Endothelial cell (in vitro differentiated cells): Measurements from ENCODE around the gene EXOSC7. TPM values are rescaled to one million over a fixed set of nuclear protein-coding genes. Genes with fewer than 3 reads are reported as not detected.

Experiments
- DNase-seq: peaks from one replicate; pipeline ENCODE4 v3.0.0; 2021; ENCODE audit warnings: low spot score
- H3K27ac Mint-ChIP-seq: one replicate; pipeline ENCODE4 v1.8.0; 2021; ENCODE audit warnings: mixed read lengths, inconsistent platforms; ENCODE audit not compliant: unreplicated experiment
- H3K27me3 Mint-ChIP-seq: one replicate; pipeline ENCODE4 v1.8.0; 2021; ENCODE audit warnings: mild to moderate bottlenecking, moderate library complexity, mixed read lengths, inconsistent platforms; ENCODE audit not compliant: unreplicated experiment
- H3K36me3 Mint-ChIP-seq: one replicate; pipeline ENCODE4 v1.8.0; 2021; ENCODE audit warnings: mild to moderate bottlenecking, low read depth, mixed read lengths, inconsistent platforms; ENCODE audit not compliant: unreplicated experiment
- H3K4me1 Mint-ChIP-seq: one replicate; pipeline ENCODE4 v1.8.0; 2021; ENCODE audit warnings: mild to moderate bottlenecking, mixed read lengths, inconsistent platforms; ENCODE audit not compliant: unreplicated experiment
- H3K4me3 Mint-ChIP-seq: one replicate; pipeline ENCODE4 v1.8.0; 2021; ENCODE audit warnings: mild to moderate bottlenecking, mixed read lengths, inconsistent platforms; ENCODE audit not compliant: unreplicated experiment
- H3K9me3 Mint-ChIP-seq: one replicate; pipeline ENCODE4 v1.8.0; 2021; ENCODE audit warnings: mixed read lengths, inconsistent platforms; ENCODE audit not compliant: unreplicated experiment
- total RNA-seq: library from RNA; stranded (reverse); fragmentation: NEBNext Ultra II Directional; extraction: Animal tissue kit (Norgen Biotek cat#: 25700); gene quantifications from one replicate; pipeline ENCODE4 v1.2.1, GENCODE V29; 2021; ENCODE audit not compliant: unreplicated experiment
- TF ChIP-seq, protein P1 (sequence below): fragments of 200-600 bp; sonication (generic); IDR thresholded peaks from one replicate; pipeline ENCODE4 v1.5.0; 2021; ENCODE audit warnings: antibody characterized with exemption; ENCODE audit not compliant: unreplicated experiment

EXOSC7 gene
- total RNA-seq, 1 donor from 2014 or later = 33.2 TPM

DNA sequence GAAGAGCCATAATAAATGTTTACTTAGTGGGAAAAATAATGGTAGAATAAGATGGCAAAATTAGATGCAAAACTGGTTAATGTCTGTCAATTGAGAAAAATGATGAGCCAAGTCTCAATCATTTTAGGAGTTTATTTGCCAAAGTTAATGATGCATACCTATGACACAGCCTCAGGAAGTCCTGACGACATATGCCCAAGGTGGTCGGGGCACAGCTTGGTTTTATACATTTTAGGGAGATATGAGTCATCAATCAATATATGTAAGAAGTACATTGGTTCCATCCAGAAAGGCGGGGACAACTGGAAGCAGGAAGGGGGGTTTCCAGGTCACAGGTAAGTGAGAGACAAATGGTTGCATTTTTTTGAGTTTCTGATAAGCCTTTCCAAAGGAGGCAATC is 81.5 kb downstream of the EXOSC7 start:
- no peak for DNase-seq
- TF ChIP-seq, protein P1, sequence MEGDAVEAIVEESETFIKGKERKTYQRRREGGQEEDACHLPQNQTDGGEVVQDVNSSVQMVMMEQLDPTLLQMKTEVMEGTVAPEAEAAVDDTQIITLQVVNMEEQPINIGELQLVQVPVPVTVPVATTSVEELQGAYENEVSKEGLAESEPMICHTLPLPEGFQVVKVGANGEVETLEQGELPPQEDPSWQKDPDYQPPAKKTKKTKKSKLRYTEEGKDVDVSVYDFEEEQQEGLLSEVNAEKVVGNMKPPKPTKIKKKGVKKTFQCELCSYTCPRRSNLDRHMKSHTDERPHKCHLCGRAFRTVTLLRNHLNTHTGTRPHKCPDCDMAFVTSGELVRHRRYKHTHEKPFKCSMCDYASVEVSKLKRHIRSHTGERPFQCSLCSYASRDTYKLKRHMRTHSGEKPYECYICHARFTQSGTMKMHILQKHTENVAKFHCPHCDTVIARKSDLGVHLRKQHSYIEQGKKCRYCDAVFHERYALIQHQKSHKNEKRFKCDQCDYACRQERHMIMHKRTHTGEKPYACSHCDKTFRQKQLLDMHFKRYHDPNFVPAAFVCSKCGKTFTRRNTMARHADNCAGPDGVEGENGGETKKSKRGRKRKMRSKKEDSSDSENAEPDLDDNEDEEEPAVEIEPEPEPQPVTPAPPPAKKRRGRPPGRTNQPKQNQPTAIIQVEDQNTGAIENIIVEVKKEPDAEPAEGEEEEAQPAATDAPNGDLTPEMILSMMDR = no peak
- peaks cover 11% of the 10 kb centered on the region for H3K27me3 Mint-ChIP-seq
- no peaks in the 10 kb centered on the region for H3K9me3 Mint-ChIP-seq
- no peak overlapping the region for H3K4me3 Mint-ChIP-seq
- no peak overlapping the region for H3K27ac Mint-ChIP-seq
- no peaks in the 10 kb centered on the region for H3K36me3 Mint-ChIP-seq
- H3K4me1 Mint-ChIP-seq = peaks cover 11% of the 10 kb centered on the region

DNA sequence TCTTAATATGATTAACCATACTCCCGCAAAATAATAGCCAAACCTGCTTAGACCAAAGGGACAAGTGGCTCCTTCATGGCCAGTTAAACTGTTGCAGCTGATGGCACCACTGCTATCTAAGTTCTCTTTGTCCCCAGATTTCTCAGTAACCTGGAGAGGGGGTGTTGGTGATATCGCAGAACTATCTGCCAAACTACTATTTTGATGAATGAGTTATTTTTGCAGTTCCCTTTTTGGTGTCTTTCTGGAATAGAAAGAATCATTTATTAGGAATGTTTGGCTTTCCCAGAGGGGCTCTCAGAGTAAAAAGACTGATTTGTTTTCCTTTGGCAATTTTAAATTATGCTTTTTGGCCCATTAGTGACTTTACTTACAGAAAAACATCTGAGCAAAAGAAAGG is 83.1 kb downstream of the EXOSC7 start:
- no peaks in the 10 kb centered on the region for H3K9me3 Mint-ChIP-seq
- no peaks in the 10 kb centered on the region for H3K36me3 Mint-ChIP-seq
- peaks cover 8% of the 10 kb centered on the region for H3K27me3 Mint-ChIP-seq

DNA sequence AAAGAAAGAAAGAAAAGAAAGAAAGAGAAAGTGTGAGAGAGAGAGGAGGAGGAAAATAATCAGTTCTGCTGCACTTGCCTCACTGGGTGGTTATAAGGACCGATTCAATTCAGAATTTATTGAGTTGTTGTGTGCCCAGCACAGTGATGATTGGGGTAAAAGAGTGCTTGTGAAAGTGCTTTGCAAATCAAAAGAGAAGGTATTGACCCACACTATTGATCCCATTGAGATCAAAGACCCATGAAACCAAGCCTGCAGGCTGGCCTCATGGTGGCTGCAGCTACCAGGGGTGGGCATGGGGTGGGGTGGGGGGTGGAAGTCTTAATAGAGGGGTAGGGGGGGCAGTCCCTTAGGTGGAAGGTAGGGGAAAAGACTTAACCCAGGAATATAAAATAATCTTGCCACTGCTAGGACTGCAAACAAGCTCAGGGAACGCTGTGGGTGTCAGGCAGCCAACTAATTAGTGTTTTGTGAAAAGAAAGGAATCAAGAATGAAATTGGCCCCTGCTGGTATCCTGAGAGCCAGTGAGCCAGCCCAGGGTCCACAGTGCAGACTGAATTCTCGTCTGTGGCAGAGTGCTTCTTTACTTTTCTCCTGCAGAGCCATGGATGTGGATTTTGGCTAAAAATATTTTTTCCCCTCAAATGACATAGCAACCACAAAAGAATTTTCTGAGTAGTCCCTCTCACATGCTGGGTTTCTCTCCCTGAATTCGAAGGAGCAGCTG is 84.3 kb downstream of the EXOSC7 start:
- H3K27ac Mint-ChIP-seq = no peak overlapping the region
- no peak for DNase-seq
- no peaks in the 10 kb centered on the region for H3K36me3 Mint-ChIP-seq

More for the DNA sequence above, 83.1 kb downstream of the EXOSC7 start:
- Mint-ChIP-seq H3K4me3 (no peak overlapping the region), H3K4me1 (peaks cover 11% of the 10 kb centered on the region), H3K27ac (no peak overlapping the region)
- DNase-seq = no peak
- TF ChIP-seq, protein P1 = no peak

More for the DNA sequence above, 84.3 kb downstream of the EXOSC7 start:
- H3K27me3 Mint-ChIP-seq = peaks cover 8% of the 10 kb centered on the region
- no peaks in the 10 kb centered on the region for H3K9me3 Mint-ChIP-seq
- no peak overlapping the region for H3K4me3 Mint-ChIP-seq
- peaks cover 22% of the 10 kb centered on the region for H3K4me1 Mint-ChIP-seq
- TF ChIP-seq, protein P1 = no peak

Other genes starting within 250 kb of the EXOSC7 start
- gene ZNF501, start 246.6 kb upstream of the EXOSC7 start, total RNA-seq = 4.7 TPM
- 37.9 TPM for gene KIAA1143, start 214.6 kb upstream of the EXOSC7 start, total RNA-seq
- gene KIF15, start 214.4 kb upstream of the EXOSC7 start, total RNA-seq = 6.0 TPM
- 17.7 TPM for gene TMEM42, start 114.3 kb upstream of the EXOSC7 start, total RNA-seq
- not detected for gene TGM4, start 101.6 kb upstream of the EXOSC7 start, total RNA-seq
- gene ZDHHC3, start 70 bp upstream of the EXOSC7 start, total RNA-seq = 135 TPM
- 0.41 TPM for gene CLEC3B, start 50.1 kb downstream of the EXOSC7 start, total RNA-seq
- 0.26 TPM for gene CDCP1, start 170.1 kb downstream of the EXOSC7 start, total RNA-seq